Measurements from ENCODE around the gene THADA.

Gene THADA

DNA sequence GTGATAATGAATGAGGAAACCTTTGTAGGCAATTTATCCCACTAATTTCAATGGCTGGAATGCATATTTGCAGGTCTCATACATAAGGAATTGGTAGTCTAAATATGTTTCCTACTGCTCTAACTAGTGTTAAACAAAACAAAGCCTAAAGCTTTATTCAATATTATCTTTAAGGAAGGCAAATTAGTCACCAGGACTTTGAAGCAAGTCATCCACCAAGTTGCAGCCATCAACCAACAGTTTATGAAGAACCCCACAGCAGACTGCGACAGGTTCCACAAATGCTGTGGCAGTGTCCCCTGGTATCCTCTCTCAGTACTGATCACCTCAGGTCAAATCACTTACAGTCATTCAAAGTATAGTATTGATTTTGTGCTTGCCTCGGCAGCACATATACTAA lies 187.9 kb downstream of the THADA start:
- H3K27me3 ChIP-seq: no peaks in the 10 kb centered on the region
- TF ChIP-seq, protein P1, sequence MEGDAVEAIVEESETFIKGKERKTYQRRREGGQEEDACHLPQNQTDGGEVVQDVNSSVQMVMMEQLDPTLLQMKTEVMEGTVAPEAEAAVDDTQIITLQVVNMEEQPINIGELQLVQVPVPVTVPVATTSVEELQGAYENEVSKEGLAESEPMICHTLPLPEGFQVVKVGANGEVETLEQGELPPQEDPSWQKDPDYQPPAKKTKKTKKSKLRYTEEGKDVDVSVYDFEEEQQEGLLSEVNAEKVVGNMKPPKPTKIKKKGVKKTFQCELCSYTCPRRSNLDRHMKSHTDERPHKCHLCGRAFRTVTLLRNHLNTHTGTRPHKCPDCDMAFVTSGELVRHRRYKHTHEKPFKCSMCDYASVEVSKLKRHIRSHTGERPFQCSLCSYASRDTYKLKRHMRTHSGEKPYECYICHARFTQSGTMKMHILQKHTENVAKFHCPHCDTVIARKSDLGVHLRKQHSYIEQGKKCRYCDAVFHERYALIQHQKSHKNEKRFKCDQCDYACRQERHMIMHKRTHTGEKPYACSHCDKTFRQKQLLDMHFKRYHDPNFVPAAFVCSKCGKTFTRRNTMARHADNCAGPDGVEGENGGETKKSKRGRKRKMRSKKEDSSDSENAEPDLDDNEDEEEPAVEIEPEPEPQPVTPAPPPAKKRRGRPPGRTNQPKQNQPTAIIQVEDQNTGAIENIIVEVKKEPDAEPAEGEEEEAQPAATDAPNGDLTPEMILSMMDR (IDR thresholded peaks at IDR 0.05): no peak
- peaks cover 20% of the 10 kb centered on the region in 2 experiments for H3K4me1 ChIP-seq (ENCODE audit: control insufficient read depth in 1 of 2, insufficient read depth in 1 of 2, low read depth in 1 of 2, low read length in 1 of 2)
- H3K4me3 ChIP-seq (ENCODE audit: low read depth in 1 of 2, low read length in 1 of 2): peak overlapping the region in 1 of 2 experiments; percentile 23
- H3K27ac ChIP-seq: peak overlapping the region; percentile 74
- no peaks in the 10 kb centered on the region for H3K36me3 ChIP-seq
- H3K9me3 ChIP-seq: no peaks in the 10 kb centered on the region

DNA sequence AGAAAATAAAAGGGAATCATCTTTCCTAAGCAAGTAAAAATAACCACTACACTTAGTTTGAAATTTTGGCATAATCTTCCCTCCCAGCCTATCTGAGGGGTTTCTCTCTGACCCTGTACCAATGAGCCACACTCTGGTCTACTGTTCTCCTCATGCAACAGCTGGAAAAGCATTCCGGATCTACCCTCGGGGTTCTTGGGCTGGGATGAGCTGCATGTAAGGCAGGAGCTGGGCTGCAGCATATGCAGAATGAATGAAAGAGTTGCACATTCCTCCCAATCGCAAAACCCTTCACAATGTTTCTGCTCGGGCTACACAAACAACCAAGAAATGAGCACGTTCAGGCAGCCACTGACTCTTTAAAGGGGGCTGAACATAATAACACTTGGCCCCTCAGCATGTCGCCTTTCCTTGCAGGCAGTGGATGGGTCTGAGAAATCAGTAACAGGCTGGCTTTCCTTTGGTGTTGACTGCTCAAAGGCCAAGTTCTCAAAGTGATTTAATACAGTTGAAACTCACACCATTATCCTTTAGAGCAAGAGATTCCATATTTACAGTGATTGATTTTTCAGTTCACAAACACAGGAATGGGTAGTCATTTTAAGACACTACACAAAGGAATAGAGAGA lies 189.1 kb downstream of the THADA start:
- Histone ChIP-seq H3K36me3 (no peaks in the 10 kb centered on the region), H3K4me3 (ENCODE audit: low read depth in 1 of 2, low read length in 1 of 2) (no peak overlapping the region), H3K27me3 (no peaks in the 10 kb centered on the region), H3K27ac (no peak overlapping the region), H3K4me1 (ENCODE audit: control insufficient read depth in 1 of 2, insufficient read depth in 1 of 2, low read depth in 1 of 2, low read length in 1 of 2) (peaks cover 20% of the 10 kb centered on the region in 2 experiments), H3K9me3 (no peaks in the 10 kb centered on the region)
- TF ChIP-seq, protein P1 (IDR thresholded peaks at IDR 0.05): no peak

DNA sequence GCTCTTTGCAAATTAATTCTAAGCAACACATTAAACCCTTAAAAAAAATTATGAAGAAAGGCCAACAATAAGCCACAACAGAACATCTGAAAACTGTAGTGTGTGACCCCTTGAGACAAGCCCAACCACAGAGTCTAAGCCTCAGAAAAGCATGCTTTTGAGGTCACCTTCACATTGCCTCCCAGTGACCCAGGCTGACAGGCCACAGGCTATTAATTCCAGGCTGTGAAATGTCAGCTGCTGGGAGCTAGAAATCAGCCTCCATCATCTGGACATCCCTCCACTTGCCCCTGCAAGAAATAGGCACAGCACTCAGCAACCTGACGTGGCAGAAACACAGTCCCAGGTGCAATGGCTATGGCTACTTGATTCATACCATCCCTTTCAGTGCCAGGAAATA lies 190.0 kb downstream of the THADA start:
- peaks cover 20% of the 10 kb centered on the region in 2 experiments for H3K4me1 ChIP-seq (ENCODE audit: control insufficient read depth in 1 of 2, insufficient read depth in 1 of 2, low read depth in 1 of 2, low read length in 1 of 2)
- no peak overlapping the region for H3K4me3 ChIP-seq (ENCODE audit: low read depth in 1 of 2, low read length in 1 of 2)
- no peak overlapping the region for H3K27ac ChIP-seq
- TF ChIP-seq, protein P1 (IDR thresholded peaks at IDR 0.05): no peak
- H3K27me3 ChIP-seq: no peaks in the 10 kb centered on the region
- no peaks in the 10 kb centered on the region for H3K9me3 ChIP-seq
- H3K36me3 ChIP-seq: no peaks in the 10 kb centered on the region

DNA sequence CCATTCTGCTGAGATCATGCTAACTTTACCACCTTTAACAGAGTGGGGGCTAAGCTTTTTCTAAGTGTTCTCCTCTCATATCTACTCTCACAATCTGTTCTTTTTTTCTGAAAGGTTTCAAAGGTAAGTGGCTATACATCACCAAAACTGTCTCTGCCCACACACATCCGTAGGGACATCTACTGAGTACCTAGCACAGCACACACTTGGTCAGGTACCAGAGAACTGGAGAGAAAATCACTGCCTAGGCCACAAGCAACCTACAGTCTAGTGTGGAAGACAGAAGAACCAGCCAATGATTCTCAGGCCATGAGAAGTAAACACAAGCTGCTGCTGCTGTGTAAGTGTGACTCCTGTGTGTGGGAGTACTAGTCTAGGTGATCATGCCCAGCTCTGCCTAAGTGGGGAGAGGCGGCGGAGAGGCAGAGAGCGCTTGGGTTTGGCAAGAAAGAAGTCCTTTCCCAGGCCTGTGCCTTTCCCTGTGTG lies 193.3 kb downstream of the THADA start:
- Histone ChIP-seq H3K27me3 (no peaks in the 10 kb centered on the region), H3K4me3 (ENCODE audit: low read depth in 1 of 2, low read length in 1 of 2) (no peak overlapping the region), H3K36me3 (no peaks in the 10 kb centered on the region), H3K4me1 (ENCODE audit: control insufficient read depth in 1 of 2, insufficient read depth in 1 of 2, low read depth in 1 of 2, low read length in 1 of 2) (peaks cover 4 to 6% of the 10 kb centered on the region in 2 experiments), H3K27ac (no peak overlapping the region), H3K9me3 (no peaks in the 10 kb centered on the region)
- TF ChIP-seq, protein P1 (IDR thresholded peaks at IDR 0.05): no peak

DNA sequence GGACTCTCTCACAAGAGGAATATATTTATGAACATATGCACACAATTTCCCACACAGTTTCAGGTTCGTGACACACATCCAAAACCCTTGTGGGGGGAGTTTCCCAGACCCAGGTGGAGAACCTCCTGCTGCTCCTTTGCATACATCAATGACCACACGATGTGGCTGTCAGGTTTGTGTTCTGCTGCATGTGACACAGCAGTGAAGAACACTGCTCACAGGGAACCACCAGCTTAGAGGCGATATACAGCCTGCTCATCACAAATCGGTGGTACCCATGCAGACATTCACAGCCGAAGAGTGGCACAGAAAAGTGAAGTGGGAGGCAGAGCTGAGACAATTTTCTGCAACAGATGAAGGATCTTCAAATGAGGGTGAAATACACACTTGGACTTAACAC lies 193.8 kb downstream of the THADA start:
- Histone ChIP-seq H3K36me3 (peaks cover 5% of the 10 kb centered on the region), H3K27me3 (no peaks in the 10 kb centered on the region), H3K9me3 (no peaks in the 10 kb centered on the region), H3K4me3 (ENCODE audit: low read depth in 1 of 2, low read length in 1 of 2) (no peak overlapping the region), H3K27ac (no peak overlapping the region), H3K4me1 (ENCODE audit: control insufficient read depth in 1 of 2, insufficient read depth in 1 of 2, low read depth in 1 of 2, low read length in 1 of 2) (peaks cover 0 to 2% of the 10 kb centered on the region in 2 experiments)
- TF ChIP-seq, protein P1 (IDR thresholded peaks at IDR 0.05): no peak

Measured in neutrophil (primary cell).